Kasumi-1 (cell line): Measurements from ENCODE around the gene SERPINB6.
"Not testable (repeated sequence)": the region's sequence is repeated elsewhere in the genome, so short reads cannot be mapped to it uniquely, and the experiment has no call there.

Experiments
- DNase-seq, 2 experiments: peaks; one replicate each; lab custom pipeline; 2025; lab: John Stamatoyannopoulos, UW

SERPINB6 gene

GRCh38 chr6:2958776-2959175 is 12.6 kb downstream of the SERPINB6 start:
- no peak for DNase-seq

- DNase-seq = peak; percentile 50 to 57
Measured at GRCh38 chr6:2958331-2958711, 13.0 kb downstream of the SERPINB6 start.

GRCh38 chr6:2957696-2958330 is 13.6 kb downstream of the SERPINB6 start:
- no peak for DNase-seq

- no peak for DNase-seq
Measured at GRCh38 chr6:2956930-2957685, 14.3 kb downstream of the SERPINB6 start.

- no peak for DNase-seq
Measured at GRCh38 chr6:2953098-2953497, 18.3 kb downstream of the SERPINB6 start.

GRCh38 chr6:2952557-2953095 is 18.7 kb downstream of the SERPINB6 start:
- DNase-seq = peak; percentile 63 to 78

GRCh38 chr6:2951728-2952127 is 19.6 kb downstream of the SERPINB6 start:
- DNase-seq = no peak

GRCh38 chr6:2950713-2951112 is 20.7 kb downstream of the SERPINB6 start:
- no peak for DNase-seq

GRCh38 chr6:2949536-2950083 is 21.8 kb downstream of the SERPINB6 start:
- DNase-seq = no peak

GRCh38 chr6:2949121-2949520 is 22.2 kb downstream of the SERPINB6 start:
- DNase-seq = no peak

GRCh38 chr6:2948228-2949025 is 22.9 kb downstream of the SERPINB6 start:
- DNase-seq = no peak

- no peak for DNase-seq
Measured at GRCh38 chr6:2947445-2947844, 23.9 kb downstream of the SERPINB6 start.

- DNase-seq = no peak
Measured at GRCh38 chr6:2945153-2945452, 26.3 kb downstream of the SERPINB6 start.

GRCh38 chr6:2944405-2945152 is 26.8 kb downstream of the SERPINB6 start:
- no peak for DNase-seq

- no peak for DNase-seq
Measured at GRCh38 chr6:2943564-2943955, 27.8 kb downstream of the SERPINB6 start.

GRCh38 chr6:2942914-2943563 is 28.3 kb downstream of the SERPINB6 start:
- DNase-seq = peak; percentile 54 to 58

- not testable (repeated sequence) for DNase-seq
Measured at GRCh38 chr6:2942116-2942515, 29.3 kb downstream of the SERPINB6 start.

GRCh38 chr6:2940851-2941250 is 30.5 kb downstream of the SERPINB6 start:
- no peak for DNase-seq

GRCh38 chr6:2940010-2940850 is 31.1 kb downstream of the SERPINB6 start:
- DNase-seq = peak; percentile 48 to 53

GRCh38 chr6:2939315-2940009 is 31.9 kb downstream of the SERPINB6 start:
- DNase-seq = no peak
